ENCODE measurements around the gene THRA. TPM values are rescaled to one million over a fixed set of nuclear protein-coding genes. Genes with fewer than 3 reads are reported as not detected.

Gene THRA
- polyA plus RNA-seq, 1 donor = 61.7 TPM

GRCh38 chr17:40108970-40109824 lies 46.4 kb downstream of the THRA start:
- H3K4me3 ChIP-seq (ENCODE audit: low read length) = no peak overlapping the region
- H3K27me3 ChIP-seq (ENCODE audit: control insufficient read depth, insufficient read depth, low read length) = no peaks in the 10 kb centered on the region
- no CpG with 5 or more reads among the region's 9 CpGs for WGBS (ENCODE audit: insufficient coverage, low lambda C conversion rate)
- peaks cover 84% of the 10 kb centered on the region for H3K4me1 ChIP-seq (ENCODE audit: control insufficient read depth, insufficient read depth, low read length)
- H3K9me3 ChIP-seq (ENCODE audit: control insufficient read depth, low read depth, low read length) = no peaks in the 10 kb centered on the region
- no peaks in the 10 kb centered on the region for H3K36me3 ChIP-seq (ENCODE audit: control insufficient read depth, insufficient read depth, low read length)
- DNase-seq = peak in 1 of 2 donors; percentile 46
- H3K27ac ChIP-seq (ENCODE audit: low read length) = peak overlapping the region; percentile 81

- WGBS (ENCODE audit: insufficient coverage, low lambda C conversion rate) = no CpG with 5 or more reads among the region's 3 CpGs
- H3K4me3 ChIP-seq (ENCODE audit: low read length) = no peak overlapping the region
- peak in 1 of 2 donors; percentile 27 for DNase-seq
These were observed 47.5 kb downstream of the THRA start for GRCh38 chr17:40110026-40110845.

DNA sequence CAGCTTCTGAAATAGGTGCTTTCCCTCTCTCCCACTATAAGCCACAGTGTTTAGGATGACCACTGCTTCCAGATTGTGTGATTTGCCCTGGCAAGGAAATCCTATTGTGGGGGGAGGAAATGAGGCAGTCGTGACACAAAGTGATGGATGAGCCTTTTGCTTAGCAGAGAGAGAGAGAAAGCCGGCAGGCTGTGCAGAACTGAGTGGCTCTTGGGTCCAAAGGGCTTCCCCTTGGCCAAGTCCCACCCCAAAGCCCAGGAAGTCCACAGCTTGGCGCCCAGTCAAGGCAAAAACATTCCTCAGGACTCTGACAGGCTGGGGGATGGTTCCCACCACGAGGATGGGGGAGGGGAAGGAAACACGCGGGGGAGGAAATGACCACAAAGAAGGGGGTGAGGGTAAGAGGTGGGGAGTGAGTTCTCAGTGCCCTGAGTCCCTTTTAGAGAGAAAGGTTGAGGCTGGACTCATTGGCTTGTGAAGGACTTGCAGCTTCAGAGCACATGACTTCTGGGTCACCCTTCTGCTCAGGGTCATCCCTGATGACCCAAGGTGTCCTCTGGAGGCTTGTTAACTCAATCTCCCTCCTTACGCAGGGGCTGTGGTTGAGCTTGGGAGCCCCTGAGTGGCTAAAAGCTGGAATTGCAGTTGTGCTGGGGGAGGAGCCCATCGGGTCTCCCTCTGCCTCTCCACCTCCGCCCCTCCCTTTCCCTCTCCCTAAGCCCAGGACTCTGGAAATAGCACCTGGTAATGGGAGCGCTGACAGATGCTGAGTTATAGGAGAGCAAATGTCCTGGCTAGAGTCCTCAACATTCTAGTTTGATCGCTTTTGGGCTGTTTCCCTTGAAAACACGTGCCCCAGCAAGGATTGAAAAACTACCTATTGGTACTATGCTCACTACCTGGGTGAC lies 48.7 kb downstream of the THRA start:
- Histone ChIP-seq H3K27me3 (ENCODE audit: control insufficient read depth, insufficient read depth, low read length) (no peaks in the 10 kb centered on the region), H3K36me3 (ENCODE audit: control insufficient read depth, insufficient read depth, low read length) (no peaks in the 10 kb centered on the region), H3K27ac (ENCODE audit: low read length) (peak overlapping the region; percentile 95), H3K9me3 (ENCODE audit: control insufficient read depth, low read depth, low read length) (no peaks in the 10 kb centered on the region), H3K4me1 (ENCODE audit: control insufficient read depth, insufficient read depth, low read length) (peaks cover 86% of the 10 kb centered on the region), H3K4me3 (ENCODE audit: low read length) (no peak overlapping the region)
- DNase-seq = peak; percentile 94 to 96
- 0% methylated on average over 1 of the region's 12 CpGs for WGBS (ENCODE audit: insufficient coverage, low lambda C conversion rate)

More at GRCh38 chr17:40110026-40110845, 47.5 kb downstream of the THRA start:
- Histone ChIP-seq H3K9me3 (ENCODE audit: control insufficient read depth, low read depth, low read length) (no peaks in the 10 kb centered on the region), H3K27ac (ENCODE audit: low read length) (peak overlapping the region; percentile 95), H3K4me1 (ENCODE audit: control insufficient read depth, insufficient read depth, low read length) (peaks cover 85% of the 10 kb centered on the region), H3K27me3 (ENCODE audit: control insufficient read depth, insufficient read depth, low read length) (no peaks in the 10 kb centered on the region), H3K36me3 (ENCODE audit: control insufficient read depth, insufficient read depth, low read length) (no peaks in the 10 kb centered on the region)

- Histone ChIP-seq H3K36me3 (ENCODE audit: control insufficient read depth, insufficient read depth, low read length) (no peaks in the 10 kb centered on the region), H3K27ac (ENCODE audit: low read length) (peak overlapping the region; percentile 95), H3K9me3 (ENCODE audit: control insufficient read depth, low read depth, low read length) (no peaks in the 10 kb centered on the region), H3K4me1 (ENCODE audit: control insufficient read depth, insufficient read depth, low read length) (peaks cover 80% of the 10 kb centered on the region), H3K27me3 (ENCODE audit: control insufficient read depth, insufficient read depth, low read length) (no peaks in the 10 kb centered on the region), H3K4me3 (ENCODE audit: low read length) (no peak overlapping the region)
- DNase-seq = no peak
- WGBS (ENCODE audit: insufficient coverage, low lambda C conversion rate) = no CpG with 5 or more reads among the region's 2 CpGs
These were observed 49.5 kb downstream of the THRA start for GRCh38 chr17:40112191-40112711.

GRCh38 chr17:40112718-40113109 lies 49.9 kb downstream of the THRA start:
- H3K4me1 ChIP-seq (ENCODE audit: control insufficient read depth, insufficient read depth, low read length) = peaks cover 75% of the 10 kb centered on the region
- peak in 1 of 2 donors; percentile 39 for DNase-seq
- no peak overlapping the region for H3K4me3 ChIP-seq (ENCODE audit: low read length)
- H3K36me3 ChIP-seq (ENCODE audit: control insufficient read depth, insufficient read depth, low read length) = no peaks in the 10 kb centered on the region
- H3K27me3 ChIP-seq (ENCODE audit: control insufficient read depth, insufficient read depth, low read length) = no peaks in the 10 kb centered on the region
- WGBS (ENCODE audit: insufficient coverage, low lambda C conversion rate) = no CpG with 5 or more reads among the region's 4 CpGs
- H3K9me3 ChIP-seq (ENCODE audit: control insufficient read depth, low read depth, low read length) = no peaks in the 10 kb centered on the region
- H3K27ac ChIP-seq (ENCODE audit: low read length) = peak overlapping the region; percentile 95

DNA sequence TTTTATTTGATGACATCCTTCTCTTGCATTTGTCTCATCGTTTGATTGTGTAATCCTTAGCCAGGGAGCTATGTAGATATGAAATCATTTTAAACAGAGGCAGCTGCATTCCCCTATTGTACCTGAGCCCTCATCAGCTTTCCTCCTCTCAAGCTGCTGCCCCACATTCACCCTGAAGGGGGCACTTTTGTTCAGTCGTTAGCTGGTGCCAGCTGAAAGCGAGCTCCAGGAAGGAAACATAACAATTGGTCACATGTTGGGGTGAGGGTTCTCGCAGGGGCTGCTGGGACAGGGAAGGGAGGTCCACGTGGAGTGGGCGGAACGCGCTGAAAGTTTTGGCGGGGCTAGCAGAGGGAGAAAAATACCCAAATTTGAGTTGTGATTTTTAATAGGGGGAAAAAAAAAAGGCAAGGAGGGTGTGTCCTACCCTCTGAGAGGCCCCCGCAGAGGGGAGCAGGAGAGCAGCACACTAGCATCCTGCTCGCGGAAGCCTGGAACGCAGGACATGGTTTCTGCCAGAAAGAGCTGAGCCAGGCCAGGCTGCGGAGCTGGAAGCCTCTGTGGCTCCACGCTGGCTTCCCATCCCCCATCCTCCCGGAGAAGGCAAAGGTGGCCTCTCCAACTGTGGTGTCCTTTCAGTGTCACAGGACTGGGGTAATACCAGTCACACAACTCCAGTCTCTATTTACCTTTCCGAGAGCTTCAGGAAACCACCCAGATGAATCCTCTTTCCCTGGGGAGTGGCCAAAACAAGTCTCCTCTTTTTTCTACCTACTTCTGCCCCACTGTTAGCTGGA lies 50.5 kb downstream of the THRA start:
- Histone ChIP-seq H3K27ac (ENCODE audit: low read length) (peak overlapping the region; percentile 95), H3K27me3 (ENCODE audit: control insufficient read depth, insufficient read depth, low read length) (no peaks in the 10 kb centered on the region), H3K4me1 (ENCODE audit: control insufficient read depth, insufficient read depth, low read length) (peaks cover 74% of the 10 kb centered on the region), H3K9me3 (ENCODE audit: control insufficient read depth, low read depth, low read length) (no peaks in the 10 kb centered on the region), H3K4me3 (ENCODE audit: low read length) (peak overlapping the region; percentile 38), H3K36me3 (ENCODE audit: control insufficient read depth, insufficient read depth, low read length) (no peaks in the 10 kb centered on the region)
- 0% methylated on average over 5 of the region's 17 CpGs for WGBS (ENCODE audit: insufficient coverage, low lambda C conversion rate)
- DNase-seq = peak; percentile 94 to 96

DNA sequence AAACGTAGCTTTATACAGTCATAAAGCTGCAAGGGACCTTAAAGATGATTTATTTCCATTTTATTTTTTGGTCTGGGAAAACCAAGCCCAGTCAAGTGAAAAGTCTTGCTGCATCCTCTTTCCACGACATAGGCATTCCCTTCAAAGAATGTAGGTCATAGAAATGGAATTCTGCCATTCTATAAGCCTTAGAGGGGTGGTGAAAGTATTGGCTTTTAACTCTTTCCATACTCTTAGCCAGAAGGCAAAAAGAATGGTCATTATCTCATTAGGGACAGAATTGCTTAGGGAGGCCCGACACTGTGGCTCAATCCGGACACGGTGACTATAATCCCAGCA lies 51.1 kb downstream of the THRA start:
- Histone ChIP-seq H3K36me3 (ENCODE audit: control insufficient read depth, insufficient read depth, low read length) (no peaks in the 10 kb centered on the region), H3K4me3 (ENCODE audit: low read length) (peak overlapping the region; percentile 38), H3K9me3 (ENCODE audit: control insufficient read depth, low read depth, low read length) (no peaks in the 10 kb centered on the region), H3K27ac (ENCODE audit: low read length) (peak overlapping the region; percentile 95), H3K27me3 (ENCODE audit: control insufficient read depth, insufficient read depth, low read length) (no peaks in the 10 kb centered on the region), H3K4me1 (ENCODE audit: control insufficient read depth, insufficient read depth, low read length) (peaks cover 72% of the 10 kb centered on the region)
- DNase-seq = no peak
- WGBS (ENCODE audit: insufficient coverage, low lambda C conversion rate) = no CpG with 5 or more reads among the region's 5 CpGs

GRCh38 chr17:40115101-40115436 lies 52.3 kb downstream of the THRA start:
- WGBS (ENCODE audit: insufficient coverage, low lambda C conversion rate) = no CpG with 5 or more reads among the region's 2 CpGs
- Histone ChIP-seq H3K9me3 (ENCODE audit: control insufficient read depth, low read depth, low read length) (no peaks in the 10 kb centered on the region), H3K4me3 (ENCODE audit: low read length) (no peak overlapping the region), H3K36me3 (ENCODE audit: control insufficient read depth, insufficient read depth, low read length) (no peaks in the 10 kb centered on the region), H3K27me3 (ENCODE audit: control insufficient read depth, insufficient read depth, low read length) (no peaks in the 10 kb centered on the region), H3K4me1 (ENCODE audit: control insufficient read depth, insufficient read depth, low read length) (peaks cover 66% of the 10 kb centered on the region), H3K27ac (ENCODE audit: low read length) (peak overlapping the region; percentile 95)
- no peak for DNase-seq

All from large intestine (tissue), 3 donors.